Measurements from ENCODE around the gene MS4A10.
"Not testable (repeated sequence)": the region's sequence is repeated elsewhere in the genome, so short reads cannot be mapped to it uniquely, and the experiment has no call there.

Gene MS4A10

DNA sequence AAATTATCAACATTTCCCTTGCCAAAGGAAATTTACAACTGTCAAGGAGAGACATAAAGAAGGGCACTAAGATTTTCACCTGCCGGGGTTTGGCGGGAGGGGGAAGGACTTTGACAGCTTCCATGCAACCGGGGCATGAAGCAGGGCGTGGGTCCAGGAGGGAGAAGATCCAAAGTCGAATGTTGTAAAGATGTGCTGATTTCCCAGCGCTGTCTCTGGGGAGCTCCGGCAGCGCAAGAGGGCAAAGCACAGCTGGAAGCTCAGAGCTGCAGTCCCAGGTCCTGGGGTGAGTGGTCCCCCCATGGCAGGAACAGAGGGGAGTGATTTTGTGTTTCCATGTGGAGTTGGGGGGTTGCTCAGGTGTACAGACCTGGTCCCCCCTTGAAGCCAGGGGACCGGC lies at the start of gene MS4A10:
TSS of gene MS4A10 (plus strand) at position 198 of the 400 bp plus-strand sequence. CDS start 5,003 bp downstream, outside the sequence.
- DNase-seq (ENCODE audit: low read depth in 2 of 2) = no peak

DNA sequence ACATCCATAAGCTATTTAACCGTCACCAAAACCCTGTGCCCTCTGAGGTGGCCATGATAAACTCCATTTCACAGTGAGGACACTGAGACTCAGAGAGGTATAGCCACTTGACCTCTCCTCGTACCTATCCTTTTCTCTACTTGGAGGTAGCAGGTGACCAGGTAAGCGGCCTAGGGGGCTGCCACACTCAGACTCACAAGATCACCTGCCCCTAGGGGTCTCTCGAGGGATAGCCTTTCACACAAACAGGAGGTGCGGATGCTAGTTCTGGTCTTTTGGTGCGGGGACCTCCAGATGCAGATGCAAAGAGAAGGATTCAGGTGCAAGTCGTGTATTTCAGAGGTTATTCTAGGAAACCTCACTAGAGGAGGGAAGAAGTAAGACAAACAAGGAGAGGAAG lies 46.0 kb upstream of the MS4A10 start:
- DNase-seq (ENCODE audit: low read depth in 2 of 2) = no peak

GRCh38 chr11:60740573-60740972 lies 44.6 kb upstream of the MS4A10 start:
- DNase-seq (ENCODE audit: low read depth in 2 of 2) = no peak

DNA sequence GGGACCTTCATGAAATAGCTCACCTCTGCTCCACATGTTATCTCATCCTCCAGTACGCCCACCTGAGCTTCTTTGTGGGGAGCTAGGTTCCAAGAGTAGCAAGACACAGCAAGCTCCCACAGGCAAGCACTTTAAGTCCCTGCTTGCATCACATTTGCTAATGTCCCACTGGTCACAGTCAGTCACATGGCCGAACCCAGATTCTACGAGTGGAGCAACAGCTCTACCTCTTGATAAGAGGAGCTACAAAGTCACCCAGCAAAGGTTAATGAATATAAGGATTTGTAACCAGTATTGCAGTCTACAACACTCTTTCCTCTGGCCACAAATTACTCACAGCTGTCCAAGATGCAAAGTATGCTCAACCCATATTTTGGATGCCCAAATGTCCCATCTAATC lies 43.7 kb upstream of the MS4A10 start:
- no peak for DNase-seq (ENCODE audit: low read depth in 2 of 2)

GRCh38 chr11:60743058-60743457 lies 42.1 kb upstream of the MS4A10 start:
- DNase-seq (ENCODE audit: low read depth in 2 of 2) = no peak

DNA sequence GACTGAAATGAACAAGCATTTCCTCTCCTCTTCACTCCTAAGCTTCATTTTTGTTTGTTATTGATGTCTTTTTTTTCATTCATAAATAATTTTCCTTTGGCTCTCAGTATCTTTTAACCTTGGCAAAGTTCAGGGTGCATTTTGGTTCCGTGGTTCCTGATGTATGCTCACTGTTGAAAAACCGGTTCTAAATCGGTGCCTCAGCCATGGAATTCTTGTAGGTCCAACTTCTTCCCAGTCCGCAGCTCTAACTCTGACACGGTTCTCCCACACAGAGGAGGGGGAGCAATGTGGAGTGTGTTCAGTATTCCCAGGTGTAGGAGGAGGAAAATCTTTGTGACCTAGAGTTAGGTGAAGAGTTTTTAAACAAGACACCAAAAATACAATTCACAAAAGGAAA lies 41.0 kb upstream of the MS4A10 start:
- DNase-seq (ENCODE audit: low read depth in 2 of 2) = no peak

DNA sequence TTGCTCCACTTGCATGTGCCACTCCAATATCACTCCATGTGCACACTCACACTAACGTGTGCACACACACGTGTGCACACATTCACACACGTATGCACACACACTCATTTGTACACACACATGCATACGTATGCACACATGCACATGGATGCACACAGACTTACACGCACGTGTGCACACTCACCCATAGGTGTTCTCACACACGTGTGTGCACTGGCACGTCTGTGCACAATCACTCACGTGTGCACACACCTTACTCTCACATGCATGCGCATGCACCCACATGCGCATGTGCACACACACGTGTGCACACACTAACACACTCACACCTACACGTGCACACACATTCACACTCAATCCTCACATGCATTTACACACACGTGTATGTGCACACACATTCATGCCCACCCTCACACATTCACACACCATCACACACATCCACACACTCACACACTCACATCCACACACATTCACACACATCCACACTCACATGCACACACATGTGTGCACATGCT lies 37.7 kb upstream of the MS4A10 start:
- DNase-seq (ENCODE audit: low read depth in 2 of 2) = no peak

DNA sequence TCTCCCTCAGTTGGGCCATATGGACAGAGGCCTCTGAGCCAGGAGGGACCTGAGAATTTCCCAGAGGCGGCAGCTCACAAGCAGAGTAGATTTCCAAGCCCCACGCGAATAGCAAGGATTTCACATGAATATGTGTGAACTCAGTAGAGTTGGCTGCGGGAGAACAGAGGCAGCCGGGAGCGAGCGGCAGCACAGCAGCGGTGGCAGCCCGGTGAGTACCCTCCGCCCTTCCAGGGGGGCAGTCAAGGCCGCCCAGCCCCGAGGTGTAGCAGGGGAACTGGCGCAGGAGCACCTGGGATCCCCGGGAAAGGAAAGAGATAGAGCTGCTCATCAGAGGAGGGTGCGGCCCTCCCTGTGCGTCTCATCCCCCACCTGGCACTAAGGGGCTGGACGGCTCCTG lies 36.9 kb upstream of the MS4A10 start:
- DNase-seq (ENCODE audit: low read depth in 2 of 2) = no peak

DNA sequence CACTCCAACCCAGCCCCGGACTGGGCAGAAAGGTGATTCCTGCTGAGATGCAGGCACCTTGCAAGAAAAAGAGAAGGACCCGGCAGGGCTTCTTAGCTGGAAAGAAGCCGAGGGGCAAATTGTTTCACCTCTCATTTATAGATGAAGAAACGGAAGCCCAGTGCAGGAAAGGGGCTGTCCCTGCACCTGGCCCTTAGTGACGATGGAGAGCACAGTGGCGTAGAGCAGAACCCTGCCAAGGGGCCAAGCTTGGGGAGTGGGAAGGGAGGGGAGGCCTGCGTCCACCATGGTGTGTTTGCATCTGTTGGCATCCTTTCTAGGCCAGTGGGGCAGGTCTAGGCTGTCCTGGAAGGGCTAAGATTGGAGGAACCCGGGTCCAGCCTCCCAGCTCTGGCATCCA lies 36.3 kb upstream of the MS4A10 start:
- no peak for DNase-seq (ENCODE audit: low read depth in 2 of 2)

DNA sequence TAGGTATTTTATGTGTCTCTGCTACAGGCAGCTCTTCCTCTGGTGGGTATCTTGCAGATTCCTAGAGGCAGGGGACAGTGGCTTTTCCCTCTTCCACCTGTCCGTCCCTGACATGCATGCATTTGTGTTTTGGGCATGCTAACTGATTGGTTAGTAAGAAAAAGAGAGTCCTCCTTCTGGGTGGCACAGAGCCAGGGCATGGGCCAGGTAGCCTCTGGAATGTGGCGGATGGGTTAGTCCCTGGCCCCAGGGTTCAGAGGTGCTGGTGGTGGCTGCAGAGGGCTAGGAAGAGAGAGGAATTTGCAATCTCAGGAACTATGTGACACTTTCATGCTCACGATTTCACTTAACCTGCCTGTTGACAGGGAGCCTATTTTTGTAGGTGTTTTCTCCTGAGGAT lies 34.2 kb upstream of the MS4A10 start:
- DNase-seq (ENCODE audit: low read depth in 2 of 2) = no peak

DNA sequence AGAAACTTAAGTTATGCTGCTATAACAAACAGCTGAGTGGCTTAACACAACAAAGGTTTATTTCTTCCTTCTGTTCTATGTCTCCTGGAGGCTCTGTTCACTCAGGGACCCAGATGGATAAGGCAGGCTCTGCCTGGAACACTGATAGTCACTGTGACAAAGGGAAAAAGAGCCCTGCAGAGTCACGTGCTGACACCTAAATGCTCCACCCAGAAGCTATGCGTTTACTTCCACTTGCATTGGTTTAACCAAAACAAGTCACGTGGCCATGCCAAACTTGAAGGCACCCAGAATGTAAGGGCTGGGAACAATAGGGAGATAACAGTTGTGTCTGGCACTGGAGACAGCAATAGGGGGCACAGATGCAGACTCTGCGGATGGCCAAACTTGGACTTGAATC lies 31.8 kb upstream of the MS4A10 start:
- DNase-seq (ENCODE audit: low read depth in 2 of 2) = no peak

GRCh38 chr11:60754887-60755286 lies 30.2 kb upstream of the MS4A10 start:
- DNase-seq (ENCODE audit: low read depth in 2 of 2) = no peak

DNA sequence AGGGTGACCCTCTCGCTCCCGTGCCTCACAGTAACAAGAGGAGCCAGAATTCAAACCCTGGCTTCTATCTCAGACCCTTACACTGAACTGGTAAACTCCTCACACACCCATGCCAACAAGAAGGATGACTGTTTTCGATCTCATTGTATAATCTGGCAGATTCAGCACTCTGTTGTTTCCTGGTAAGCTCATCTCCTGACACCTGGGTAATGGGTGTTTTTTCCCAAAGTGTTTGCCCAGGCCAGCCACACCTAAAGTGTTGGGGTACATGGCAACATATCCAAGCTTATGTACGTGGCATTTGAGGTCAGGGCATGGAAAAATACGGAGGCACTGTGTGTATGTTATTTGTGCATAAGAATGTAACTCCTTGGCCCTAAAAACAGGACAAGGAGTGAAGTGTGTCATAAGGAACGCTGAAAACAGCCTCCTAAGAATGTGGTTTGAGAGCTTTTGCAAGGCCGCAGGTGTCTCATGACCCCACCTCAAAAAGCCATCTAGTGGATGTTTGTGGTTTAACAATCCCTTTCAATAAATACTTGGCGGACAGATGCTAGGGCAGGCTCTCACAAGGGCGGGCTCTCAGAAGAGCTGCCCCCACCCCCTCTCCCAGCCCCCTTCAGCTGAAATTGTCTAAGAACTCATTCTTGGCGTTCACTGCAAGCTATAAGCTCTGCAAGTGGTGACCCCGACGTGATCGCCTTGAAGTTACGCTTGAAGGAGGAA lies 28.7 kb upstream of the MS4A10 start, which contains the start of gene MS4A15:
TSS of gene MS4A15 (plus strand) at position 561 of the 726 bp plus-strand sequence. CDS start 6,867 bp downstream, outside the sequence.
- DNase-seq (ENCODE audit: low read depth in 2 of 2) = no peak

GRCh38 chr11:60757231-60757800 lies 27.8 kb upstream of the MS4A10 start:
- DNase-seq (ENCODE audit: low read depth in 2 of 2) = no peak

DNA sequence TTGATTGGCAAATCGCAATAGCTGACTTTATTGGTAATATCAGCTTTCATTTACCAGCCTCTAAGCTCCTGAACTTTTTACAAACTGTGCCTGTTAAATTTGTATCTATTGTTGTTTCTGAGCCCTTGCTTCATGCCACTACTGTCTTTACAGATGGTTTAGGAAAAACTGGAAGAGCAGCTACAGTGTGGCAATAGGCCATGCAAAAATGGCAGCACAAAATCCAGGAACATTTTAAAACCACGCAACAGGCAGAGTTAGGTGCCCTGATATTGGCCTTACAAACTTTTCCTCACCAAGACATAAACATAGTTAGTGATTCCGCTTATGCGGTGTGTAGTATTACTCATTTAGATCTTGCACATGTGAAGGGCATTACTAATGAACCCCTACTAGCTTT lies 26.5 kb upstream of the MS4A10 start:
- DNase-seq (ENCODE audit: low read depth in 2 of 2) = not testable (repeated sequence)

DNA sequence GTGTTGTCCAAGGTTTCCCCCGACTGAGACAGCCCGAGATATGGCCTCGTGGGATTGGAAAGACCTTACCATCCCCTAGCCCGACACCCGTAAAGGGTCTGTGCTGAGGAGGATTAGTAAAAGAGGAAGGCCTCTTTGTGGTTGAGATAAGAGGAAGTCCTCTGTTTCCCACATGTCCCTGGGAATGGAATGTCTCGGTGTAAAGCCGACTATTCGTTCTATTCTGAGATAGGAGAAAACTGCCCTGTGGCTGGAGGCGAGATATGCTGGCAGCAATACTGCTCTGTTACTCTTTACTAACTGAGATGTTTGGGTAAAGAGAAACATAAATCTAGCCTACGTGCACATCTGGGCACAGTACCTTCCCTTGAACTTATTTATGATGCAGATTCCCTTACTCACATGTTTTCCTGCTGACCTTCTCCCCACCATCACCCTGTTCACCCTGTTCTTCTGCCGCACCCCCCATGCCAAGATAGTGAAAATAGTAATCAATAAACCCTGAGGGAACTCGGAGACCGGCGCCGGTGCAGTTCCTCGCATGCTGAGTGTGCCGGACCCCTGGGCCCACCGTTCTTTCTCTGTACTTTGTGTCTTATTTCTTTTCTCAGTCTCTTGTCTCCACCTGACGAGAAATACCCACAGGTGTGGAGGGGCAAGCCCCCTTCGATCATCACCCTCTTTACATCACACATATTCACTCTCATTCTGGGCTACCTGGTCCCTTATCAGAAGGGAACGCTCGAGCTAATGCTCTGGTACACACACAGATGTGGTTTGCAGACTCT lies 25.5 kb upstream of the MS4A10 start:
- DNase-seq (ENCODE audit: low read depth in 2 of 2) = not testable (repeated sequence)

DNA sequence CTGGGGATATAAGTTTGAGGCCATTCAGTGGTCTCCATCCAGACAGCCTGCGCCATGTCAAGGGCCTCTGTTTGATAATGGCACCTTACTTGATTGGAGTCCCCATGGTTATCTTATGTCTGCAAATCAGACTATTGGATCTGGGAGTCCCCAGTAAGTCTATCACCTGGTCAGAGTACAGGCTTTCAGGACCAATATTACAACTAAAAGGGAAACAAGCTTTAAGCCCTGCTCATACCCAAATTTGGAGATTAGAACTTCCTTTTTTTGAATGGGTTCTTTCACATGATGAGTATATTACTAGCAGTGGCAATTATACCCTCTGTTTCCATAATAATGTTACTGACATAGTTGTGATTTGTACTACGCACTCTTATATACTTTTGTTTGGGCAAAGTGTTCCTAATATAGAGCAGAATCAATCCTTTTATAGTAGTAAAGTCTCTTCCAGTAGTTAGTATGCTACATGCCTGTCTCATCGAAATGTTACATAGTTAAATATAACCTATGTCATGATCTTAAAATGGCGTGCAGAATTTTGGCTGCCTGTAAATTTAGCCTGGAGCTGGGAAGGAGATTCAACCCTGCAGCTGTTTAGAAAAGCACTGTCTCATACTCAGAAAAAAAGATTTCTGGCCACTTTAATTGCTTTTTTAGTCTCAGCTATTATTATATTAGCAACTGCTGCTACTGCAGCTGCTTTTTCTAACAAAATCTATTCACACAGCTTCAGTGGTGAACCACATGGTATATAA lies 23.5 kb upstream of the MS4A10 start:
- DNase-seq (ENCODE audit: low read depth in 2 of 2) = no peak

DNA sequence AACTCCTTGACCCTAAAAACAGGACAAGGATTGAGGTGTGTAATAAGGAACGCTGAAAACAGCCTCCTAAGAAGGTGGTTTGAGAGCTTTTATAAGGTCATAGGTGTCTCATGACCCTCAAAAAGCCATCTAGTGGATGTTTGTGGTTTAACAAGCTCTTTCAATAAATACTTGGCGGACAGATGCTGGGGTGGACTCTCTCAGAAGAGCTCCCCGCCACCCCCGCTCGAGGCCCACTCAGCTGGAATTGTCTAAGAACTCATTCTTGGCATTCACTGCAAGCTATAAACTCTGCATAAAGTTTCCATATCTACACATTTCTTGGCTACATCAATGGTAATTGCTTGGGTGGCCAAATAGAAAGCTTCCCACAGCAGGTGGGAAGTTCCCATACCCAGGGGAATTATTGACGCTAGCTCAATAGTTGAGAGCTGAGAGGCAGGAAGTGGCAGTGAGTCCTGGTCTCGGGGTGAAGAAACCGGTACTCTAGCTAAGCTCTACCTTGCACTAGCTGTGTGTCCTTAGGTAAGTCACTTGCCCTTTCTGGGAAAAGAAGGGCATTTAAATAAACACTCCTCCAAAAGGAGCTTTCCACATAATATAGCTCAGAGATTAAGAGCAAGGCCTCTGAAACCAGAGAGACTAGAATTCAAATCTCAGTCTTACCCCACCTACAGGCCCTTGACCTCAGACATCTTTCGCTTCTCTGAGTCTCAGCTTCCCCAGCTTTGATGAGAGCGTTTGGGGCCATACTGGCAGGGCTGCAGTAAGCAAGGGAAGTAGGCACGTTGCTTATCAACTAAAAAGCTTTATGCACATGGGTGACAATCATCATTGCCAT lies 22.1 kb upstream of the MS4A10 start:
- no peak for DNase-seq (ENCODE audit: low read depth in 2 of 2)

DNA sequence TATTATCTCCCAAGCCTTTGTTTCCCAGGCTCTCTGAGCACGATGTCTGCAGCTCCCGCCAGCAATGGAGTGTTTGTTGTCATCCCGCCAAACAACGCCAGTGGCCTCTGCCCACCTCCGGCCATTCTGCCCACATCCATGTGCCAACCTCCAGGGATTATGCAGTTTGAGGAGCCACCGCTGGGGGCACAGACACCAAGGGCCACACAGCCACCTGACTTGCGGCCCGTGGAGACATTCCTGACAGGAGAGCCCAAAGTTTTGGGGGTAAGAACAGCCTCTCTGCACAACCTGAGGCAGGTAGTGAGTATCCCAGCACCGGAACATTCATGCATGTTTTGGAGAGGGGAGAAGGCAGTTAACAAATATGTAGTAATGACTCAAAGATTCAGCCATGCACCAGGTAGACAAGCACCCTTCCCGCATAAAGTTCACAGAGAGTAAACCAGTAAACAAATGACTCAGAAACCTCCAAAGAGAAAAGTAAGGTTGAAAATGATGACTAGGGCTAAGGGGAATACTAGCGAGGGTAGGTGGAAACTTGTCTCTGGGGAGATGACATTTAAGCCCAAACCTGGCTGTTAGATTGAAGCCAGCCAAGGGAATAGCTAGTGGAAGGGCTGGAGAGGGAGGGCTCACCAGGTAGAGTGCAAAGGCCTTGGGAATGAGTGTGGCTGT lies 21.3 kb upstream of the MS4A10 start:
- DNase-seq (ENCODE audit: low read depth in 2 of 2) = no peak

- no peak for DNase-seq (ENCODE audit: low read depth in 2 of 2)
These were observed 20.3 kb upstream of the MS4A10 start for GRCh38 chr11:60764879-60765278.
